Keratinocyte (primary cell): ENCODE data around the gene ZGRF1.

Experiments used
- EZH2 ChIP-seq: IDR thresholded peaks from one replicate; pipeline ENCODE4 v1.6.1; 2012; ENCODE audit warnings: inconsistent platforms, mild to moderate bottlenecking, low read length, moderate library complexity
- TF ChIP-seq, protein P1 (sequence below), 3 experiments: IDR thresholded peaks in 1 of 3; conservative IDR thresholded peaks in 1 of 3; optimal IDR thresholded peaks in 1 of 3; 2 replicates in 2 of 3; 3 replicates in 1 of 3; pipeline versions ENCODE3 to v1.5.1; 2011; ENCODE audit warnings: low read length in 3 of 3, mild to moderate bottlenecking in 3 of 3, moderate library complexity in 2 of 3, control low read depth in 1 of 3, inconsistent platforms in 1 of 3; ENCODE audit not compliant: insufficient read depth in 2 of 3; ENCODE audit errors: extremely low read depth in 1 of 3

DNA sequence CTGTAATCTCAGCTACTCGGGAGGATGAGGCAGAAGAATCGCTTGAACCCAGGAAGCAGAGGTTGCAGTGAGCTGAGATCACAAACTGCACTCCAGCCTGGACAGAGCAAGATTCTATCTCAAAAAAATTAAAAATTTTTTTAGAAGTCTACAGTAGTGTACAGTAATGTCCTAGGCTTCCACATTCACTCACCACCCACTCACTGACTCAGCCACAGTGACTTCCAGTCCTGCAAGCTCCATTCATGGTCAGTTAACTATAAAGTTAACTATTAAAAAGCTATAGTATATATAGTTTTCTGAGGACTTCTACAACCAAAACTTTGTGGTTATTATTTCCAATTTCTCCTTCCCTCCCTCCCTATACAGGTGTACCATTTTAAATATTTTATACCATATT, 86.0 kb downstream of the ZGRF1 start:
- TF ChIP-seq, protein P1, sequence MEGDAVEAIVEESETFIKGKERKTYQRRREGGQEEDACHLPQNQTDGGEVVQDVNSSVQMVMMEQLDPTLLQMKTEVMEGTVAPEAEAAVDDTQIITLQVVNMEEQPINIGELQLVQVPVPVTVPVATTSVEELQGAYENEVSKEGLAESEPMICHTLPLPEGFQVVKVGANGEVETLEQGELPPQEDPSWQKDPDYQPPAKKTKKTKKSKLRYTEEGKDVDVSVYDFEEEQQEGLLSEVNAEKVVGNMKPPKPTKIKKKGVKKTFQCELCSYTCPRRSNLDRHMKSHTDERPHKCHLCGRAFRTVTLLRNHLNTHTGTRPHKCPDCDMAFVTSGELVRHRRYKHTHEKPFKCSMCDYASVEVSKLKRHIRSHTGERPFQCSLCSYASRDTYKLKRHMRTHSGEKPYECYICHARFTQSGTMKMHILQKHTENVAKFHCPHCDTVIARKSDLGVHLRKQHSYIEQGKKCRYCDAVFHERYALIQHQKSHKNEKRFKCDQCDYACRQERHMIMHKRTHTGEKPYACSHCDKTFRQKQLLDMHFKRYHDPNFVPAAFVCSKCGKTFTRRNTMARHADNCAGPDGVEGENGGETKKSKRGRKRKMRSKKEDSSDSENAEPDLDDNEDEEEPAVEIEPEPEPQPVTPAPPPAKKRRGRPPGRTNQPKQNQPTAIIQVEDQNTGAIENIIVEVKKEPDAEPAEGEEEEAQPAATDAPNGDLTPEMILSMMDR (optimal IDR thresholded peaks at IDR 0.05 in 1 of 3, IDR thresholded peaks at IDR 0.05 in 1 of 3, conservative IDR thresholded peaks at IDR 0.05 in 1 of 3; ENCODE audit: extremely low read depth in 1 of 3, insufficient read depth in 2 of 3, low read length in 3 of 3), result no peak
- TF ChIP-seq EZH2, result no peak
